ENCODE results near the gene CFAP73. TPM values are rescaled to one million over a fixed set of nuclear protein-coding genes. Genes with fewer than 3 reads are reported as not detected.

CFAP73 gene
- polyA plus RNA-seq, 1 donor from 2014 or later = not detected

DNA sequence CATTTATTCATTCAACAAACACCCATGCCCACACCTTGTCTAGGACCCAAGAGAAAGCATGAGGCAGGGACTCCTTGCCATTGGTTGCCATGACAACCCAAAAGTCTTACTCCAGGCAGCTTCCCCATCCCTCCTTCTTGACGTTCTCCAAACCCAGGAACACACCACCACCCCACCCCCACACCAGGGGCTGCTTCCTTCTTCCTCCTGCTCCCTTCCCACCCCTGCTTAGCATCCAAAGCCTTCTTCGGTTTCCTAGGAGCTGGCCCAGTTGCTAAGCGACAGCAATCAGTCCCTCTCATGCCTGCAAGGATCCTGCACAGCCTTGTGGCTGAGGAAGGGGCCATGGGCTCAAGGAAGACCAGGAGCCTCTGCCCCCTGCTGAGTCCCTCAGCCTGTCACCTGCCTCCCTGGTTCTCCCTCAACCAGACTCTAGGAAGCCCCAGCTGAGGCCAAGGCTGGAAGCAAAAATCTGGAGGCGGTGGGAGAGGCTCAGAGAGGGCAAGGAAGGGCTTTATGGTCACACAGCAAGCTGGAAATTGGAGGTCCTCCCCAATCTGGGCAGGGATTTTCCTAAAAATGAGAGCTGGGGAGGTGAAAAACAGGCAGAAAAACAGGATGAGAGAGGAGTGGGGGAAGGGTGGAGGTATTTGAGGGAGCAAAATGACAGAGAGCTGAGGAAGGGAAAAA lies 29.4 kb upstream of the CFAP73 start:
- H3K27ac ChIP-seq (ENCODE audit: low read length) = peak overlapping the region; percentile 35
- TF ChIP-seq, protein P1, sequence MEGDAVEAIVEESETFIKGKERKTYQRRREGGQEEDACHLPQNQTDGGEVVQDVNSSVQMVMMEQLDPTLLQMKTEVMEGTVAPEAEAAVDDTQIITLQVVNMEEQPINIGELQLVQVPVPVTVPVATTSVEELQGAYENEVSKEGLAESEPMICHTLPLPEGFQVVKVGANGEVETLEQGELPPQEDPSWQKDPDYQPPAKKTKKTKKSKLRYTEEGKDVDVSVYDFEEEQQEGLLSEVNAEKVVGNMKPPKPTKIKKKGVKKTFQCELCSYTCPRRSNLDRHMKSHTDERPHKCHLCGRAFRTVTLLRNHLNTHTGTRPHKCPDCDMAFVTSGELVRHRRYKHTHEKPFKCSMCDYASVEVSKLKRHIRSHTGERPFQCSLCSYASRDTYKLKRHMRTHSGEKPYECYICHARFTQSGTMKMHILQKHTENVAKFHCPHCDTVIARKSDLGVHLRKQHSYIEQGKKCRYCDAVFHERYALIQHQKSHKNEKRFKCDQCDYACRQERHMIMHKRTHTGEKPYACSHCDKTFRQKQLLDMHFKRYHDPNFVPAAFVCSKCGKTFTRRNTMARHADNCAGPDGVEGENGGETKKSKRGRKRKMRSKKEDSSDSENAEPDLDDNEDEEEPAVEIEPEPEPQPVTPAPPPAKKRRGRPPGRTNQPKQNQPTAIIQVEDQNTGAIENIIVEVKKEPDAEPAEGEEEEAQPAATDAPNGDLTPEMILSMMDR (IDR thresholded peaks at IDR 0.05; ENCODE audit: poor library complexity, severe bottlenecking) = no peak
- no peak for TF ChIP-seq EZH2 (IDR thresholded peaks at IDR 0.05; ENCODE audit: borderline replicate concordance, insufficient read depth, low read length, poor library complexity, severe bottlenecking)
- peak; percentile 48 for TF ChIP-seq SMC3 (conservative IDR thresholded peaks at IDR 0.05; ENCODE audit: poor library complexity)
- peak; percentile 61 for TF ChIP-seq EP300 (conservative IDR thresholded peaks at IDR 0.05; ENCODE audit: poor library complexity, severe bottlenecking)
- TF ChIP-seq MXI1 (conservative IDR thresholded peaks at IDR 0.05; ENCODE audit: poor library complexity, severe bottlenecking) = peak; percentile 59
- TF ChIP-seq TAF1 (IDR thresholded peaks at IDR 0.05; ENCODE audit: low read depth) = no peak
- TF ChIP-seq RAD21 (conservative IDR thresholded peaks at IDR 0.05) = peak; percentile 51
- TF ChIP-seq POLR2AphosphoS5 (IDR thresholded peaks at IDR 0.05) = peak; percentile 25
- TF ChIP-seq, protein P2, sequence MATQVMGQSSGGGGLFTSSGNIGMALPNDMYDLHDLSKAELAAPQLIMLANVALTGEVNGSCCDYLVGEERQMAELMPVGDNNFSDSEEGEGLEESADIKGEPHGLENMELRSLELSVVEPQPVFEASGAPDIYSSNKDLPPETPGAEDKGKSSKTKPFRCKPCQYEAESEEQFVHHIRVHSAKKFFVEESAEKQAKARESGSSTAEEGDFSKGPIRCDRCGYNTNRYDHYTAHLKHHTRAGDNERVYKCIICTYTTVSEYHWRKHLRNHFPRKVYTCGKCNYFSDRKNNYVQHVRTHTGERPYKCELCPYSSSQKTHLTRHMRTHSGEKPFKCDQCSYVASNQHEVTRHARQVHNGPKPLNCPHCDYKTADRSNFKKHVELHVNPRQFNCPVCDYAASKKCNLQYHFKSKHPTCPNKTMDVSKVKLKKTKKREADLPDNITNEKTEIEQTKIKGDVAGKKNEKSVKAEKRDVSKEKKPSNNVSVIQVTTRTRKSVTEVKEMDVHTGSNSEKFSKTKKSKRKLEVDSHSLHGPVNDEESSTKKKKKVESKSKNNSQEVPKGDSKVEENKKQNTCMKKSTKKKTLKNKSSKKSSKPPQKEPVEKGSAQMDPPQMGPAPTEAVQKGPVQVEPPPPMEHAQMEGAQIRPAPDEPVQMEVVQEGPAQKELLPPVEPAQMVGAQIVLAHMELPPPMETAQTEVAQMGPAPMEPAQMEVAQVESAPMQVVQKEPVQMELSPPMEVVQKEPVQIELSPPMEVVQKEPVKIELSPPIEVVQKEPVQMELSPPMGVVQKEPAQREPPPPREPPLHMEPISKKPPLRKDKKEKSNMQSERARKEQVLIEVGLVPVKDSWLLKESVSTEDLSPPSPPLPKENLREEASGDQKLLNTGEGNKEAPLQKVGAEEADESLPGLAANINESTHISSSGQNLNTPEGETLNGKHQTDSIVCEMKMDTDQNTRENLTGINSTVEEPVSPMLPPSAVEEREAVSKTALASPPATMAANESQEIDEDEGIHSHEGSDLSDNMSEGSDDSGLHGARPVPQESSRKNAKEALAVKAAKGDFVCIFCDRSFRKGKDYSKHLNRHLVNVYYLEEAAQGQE (IDR thresholded peaks at IDR 0.05; ENCODE audit: borderline replicate concordance) = peak; percentile 89
- no peaks in the 10 kb centered on the region for H3K9me3 ChIP-seq (ENCODE audit: low read length)
- peak overlapping the region; percentile 10 for H3K9ac ChIP-seq (ENCODE audit: low read length)
- H3K79me2 ChIP-seq (replicated peaks; ENCODE audit: insufficient read depth, low read length) = no peaks in the 10 kb centered on the region
- H4K20me1 ChIP-seq (ENCODE audit: insufficient read depth) = no peaks in the 10 kb centered on the region
- H2AFZ ChIP-seq (ENCODE audit: low read depth, low read length) = no peak overlapping the region
- H3K36me3 ChIP-seq (ENCODE audit: insufficient read depth, low read length) = no peaks in the 10 kb centered on the region
- H3F3A ChIP-seq (ENCODE audit: insufficient read depth, low read length, poor library complexity, severe bottlenecking) = no peaks in the 10 kb centered on the region
- peak overlapping the region; percentile 52 for H3K4me3 ChIP-seq (ENCODE audit: low read length)
- H3K4me2 ChIP-seq (ENCODE audit: low read length) = peak overlapping the region; percentile 53
- no peaks in the 10 kb centered on the region for H3K27me3 ChIP-seq (ENCODE audit: insufficient read depth, low read depth, low read length)
- H3K9me2 ChIP-seq (ENCODE audit: insufficient read depth, low read length) = no peaks in the 10 kb centered on the region

DNA sequence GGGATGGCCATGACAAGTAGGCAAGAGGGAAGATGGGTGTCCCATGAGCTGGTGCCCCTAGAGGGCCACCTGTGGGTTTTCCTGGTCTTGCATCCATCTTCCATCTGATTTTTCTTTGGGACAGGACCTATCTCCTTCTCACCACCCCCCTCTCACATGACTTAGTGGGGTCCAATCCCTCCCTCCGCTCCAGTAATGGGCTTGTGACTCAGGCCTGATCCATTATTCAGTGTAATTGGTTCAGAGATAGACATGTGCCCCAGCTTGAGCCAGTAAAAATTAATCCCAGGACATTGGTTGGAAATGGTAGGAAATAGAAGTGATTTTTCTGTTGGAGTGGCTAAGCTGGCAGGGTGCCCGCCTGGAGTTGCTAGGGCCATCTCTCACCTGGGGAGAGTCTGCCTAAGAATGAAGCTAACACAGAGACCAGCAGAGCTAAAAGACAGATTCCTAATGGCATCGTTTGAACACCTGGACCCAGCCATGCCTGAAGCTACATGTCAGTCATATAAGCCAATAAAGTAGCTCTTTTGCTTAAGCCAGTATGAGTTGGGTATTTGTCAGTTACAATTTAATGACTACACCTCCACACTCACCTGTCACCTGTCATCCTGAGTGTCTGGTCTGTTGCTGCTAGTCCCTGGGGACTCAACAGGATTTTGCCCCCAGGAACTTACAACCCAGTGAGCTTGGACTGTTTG lies 28.7 kb upstream of the CFAP73 start:
- Histone ChIP-seq H3F3A (ENCODE audit: insufficient read depth, low read length, poor library complexity, severe bottlenecking) (no peaks in the 10 kb centered on the region), H3K9ac (ENCODE audit: low read length) (peak overlapping the region; percentile 1), H3K36me3 (ENCODE audit: insufficient read depth, low read length) (no peaks in the 10 kb centered on the region), H3K9me2 (ENCODE audit: insufficient read depth, low read length) (no peaks in the 10 kb centered on the region), H2AFZ (ENCODE audit: low read depth, low read length) (no peak overlapping the region), H3K79me2 (replicated peaks; ENCODE audit: insufficient read depth, low read length) (no peaks in the 10 kb centered on the region), H3K27ac (ENCODE audit: low read length) (peak overlapping the region; percentile 14), H3K4me3 (ENCODE audit: low read length) (peak overlapping the region; percentile 52), H3K27me3 (ENCODE audit: insufficient read depth, low read depth, low read length) (no peaks in the 10 kb centered on the region), H3K4me2 (ENCODE audit: low read length) (no peak overlapping the region), H4K20me1 (ENCODE audit: insufficient read depth) (no peaks in the 10 kb centered on the region), H3K9me3 (ENCODE audit: low read length) (no peaks in the 10 kb centered on the region)
- TF ChIP-seq, protein P1 (IDR thresholded peaks at IDR 0.05; ENCODE audit: poor library complexity, severe bottlenecking) = no peak
- TF ChIP-seq, protein P2 (IDR thresholded peaks at IDR 0.05; ENCODE audit: borderline replicate concordance) = no peak

All from neural cell (in vitro differentiated cells).